A549 (cell line): ENCODE data around the gene HSF2BP. TPM values are rescaled to one million over a fixed set of nuclear protein-coding genes. Genes with fewer than 3 reads are reported as not detected.

Experiments
- ATAC-seq, 2 experiments: fragments of 200-7000 bp in 1 of 2; fragments of >200 bp in 1 of 2; cut with Nextera tagmentation in 1 of 2; cut with Tn5 transposase in 1 of 2; 3 replicates each; pipeline versions ENCODE4 v1.8.0 to v1.9.1; 2018 to 2020; ENCODE audit warnings: mild to moderate bottlenecking in 1 of 2, moderate library complexity in 1 of 2
- CTCF ChIA-PET: fragments of 300-600 bp; sonication (Branson Sonifier 250); formaldehyde crosslinking; extraction: SDS; loops from one replicate; lab custom pipeline; 2021; ENCODE audit warnings: antibody characterized with exemption, inconsistent platforms; lab: Yijun Ruan, JAX
- POLR2A ChIA-PET: fragments of 350-600 bp; formaldehyde crosslinking; extraction: SDS; loops from one replicate; lab custom pipeline; 2021; ENCODE audit warnings: antibody characterized with exemption, inconsistent platforms; lab: Yijun Ruan, JAX
- DNase-seq, 2 experiments: peaks; one replicate each; pipeline versions ENCODE4 v3.0.0 to v3.0.0-alpha.2; 2011 to 2016; ENCODE audit warnings: low read depth in 1 of 2, low spot score in 1 of 2
- FAIRE-seq: peaks from 2 replicates; lab custom pipeline; 2011; peaks lifted over from hg19 to GRCh38; lab: Jason Lieb, UNC
- H3K27ac ChIP-seq, 2 experiments: fragments of >200 bp; sonication (Bioruptor Twin); formaldehyde crosslinking; 3 replicates each; pipeline ENCODE4 v1.5.1; 2016 to 2017
- H3K4me1 ChIP-seq: fragments of >200 bp; sonication (Bioruptor Twin); formaldehyde crosslinking; 3 replicates; pipeline ENCODE4 v1.6.1; 2016
- H3K4me2 ChIP-seq: fragments of >200 bp; sonication (Bioruptor Twin); formaldehyde crosslinking; 3 replicates; pipeline ENCODE4 v1.6.1; 2016
- H3K4me3 ChIP-seq: fragments of >200 bp; sonication (Bioruptor Twin); formaldehyde crosslinking; 3 replicates; pipeline ENCODE4 v1.5.1; 2016
- H3K9me3 ChIP-seq: fragments of >200 bp; sonication (Bioruptor Twin); formaldehyde crosslinking; 3 replicates; pipeline ENCODE4 v1.6.1; 2016
- BHLHE40 ChIP-seq: IDR thresholded peaks from 2 replicates; pipeline ENCODE4 v1.6.1; 2012; ENCODE audit warnings: low read depth, low read length, inconsistent platforms
- CBX8 ChIP-seq: fragments of 200-600 bp; sonication (generic); IDR thresholded peaks from 2 replicates; pipeline ENCODE4 v1.6.1; 2016
- EHF ChIP-seq: fragments of 250-450 bp; sonication (Bioruptor Pico); IDR thresholded peaks from 2 replicates; pipeline ENCODE4 v1.5.0; 2020; ENCODE audit warnings: mild to moderate bottlenecking
- ESRRA ChIP-seq: fragments of 150-350 bp; IDR thresholded peaks from 2 replicates; pipeline ENCODE4 v1.6.1; 2014; ENCODE audit warnings: mild to moderate bottlenecking, low read length, borderline replicate concordance
- HDAC2 ChIP-seq: fragments of 200-600 bp; sonication (generic); IDR thresholded peaks from 2 replicates; pipeline ENCODE4 v1.6.1; 2016
- JUN ChIP-seq, 2 experiments: fragments of >200 bp; sonication (Bioruptor Twin); formaldehyde crosslinking; IDR thresholded peaks; 2 replicates in 1 of 2; 3 replicates in 1 of 2; pipeline ENCODE4 v1.6.1; 2016 to 2017
- KDM1A ChIP-seq: fragments of 200-600 bp; sonication (generic); IDR thresholded peaks from 2 replicates; pipeline ENCODE4 v1.6.1; 2016; ENCODE audit warnings: low read depth, mild to moderate bottlenecking
- NFE2L2 ChIP-seq: fragments of 150-350 bp; conservative IDR thresholded peaks from 2 replicates; pipeline ENCODE4 v1.6.1; 2014; ENCODE audit warnings: low read length
- NPAS2 ChIP-seq: fragments of 250-450 bp; sonication (Bioruptor Pico); IDR thresholded peaks from 2 replicates; pipeline ENCODE4 v1.8.0; 2022; ENCODE audit warnings: mild to moderate bottlenecking, moderate library complexity, borderline replicate concordance
- RARB ChIP-seq: fragments of 250-450 bp; sonication (Bioruptor Pico); IDR thresholded peaks from 2 replicates; pipeline ENCODE4 v1.8.0; 2021; ENCODE audit warnings: mild to moderate bottlenecking, moderate library complexity
- SREBF2 ChIP-seq: fragments of 450-650 bp; IDR thresholded peaks from 2 replicates; pipeline ENCODE4 v1.6.1; 2014; ENCODE audit warnings: mild to moderate bottlenecking, moderate library complexity
- TFCP2L1 ChIP-seq: fragments of 250-450 bp; sonication (Bioruptor Pico); IDR thresholded peaks from 2 replicates; pipeline ENCODE4 v1.5.0; 2021; ENCODE audit warnings: mild to moderate bottlenecking
- TP53 ChIP-seq: fragments of 250-450 bp; sonication (Bioruptor Pico); IDR thresholded peaks from 2 replicates; pipeline ENCODE4 v1.5.0; 2021; ENCODE audit warnings: mild to moderate bottlenecking, moderate library complexity
- ZC3H11A ChIP-seq: fragments of 450-650 bp; IDR thresholded peaks from 2 replicates; pipeline ENCODE4 v1.6.1; 2014; ENCODE audit warnings: antibody characterized with exemption, mild to moderate bottlenecking
- WGBS: methylation state at CpG from one replicate; pipeline ENCODE4 v1.1.6; 2017; ENCODE audit errors: missing lambda C conversion rate; 5-methylcytosine and 5-hydroxymethylcytosine counted together
- polyA plus RNA-seq, 4 experiments: library from polyadenylated mRNA; depleted of rRNA in 3 of 4; stranded (reverse); fragments of >200 nt; fragmentation: RNase III in 1 of 4; extraction: RNeasy Plus Mini Kit Qiagen cat#74134 plus additional on column Dnase treatment in 1 of 4; gene quantifications; 2 replicates in 3 of 4; 3 replicates in 1 of 4; pipeline ENCODE4 v1.2.3, GENCODE V29; 2011 to 2017
- TF ChIP-seq, protein P1 (sequence below): fragments of >200 bp; sonication (Bioruptor Twin); formaldehyde crosslinking; IDR thresholded peaks from 3 replicates; pipeline ENCODE4 v1.5.1; 2016
- TF ChIP-seq, protein P2 (sequence below): IDR thresholded peaks from 2 replicates; pipeline ENCODE4 v1.6.1; 2012; ENCODE audit warnings: low read depth, borderline replicate concordance
- TF ChIP-seq, protein P3 (sequence below): fragments of >200 bp; sonication (Bioruptor Twin); formaldehyde crosslinking; IDR thresholded peaks from 2 replicates; pipeline ENCODE4 v1.6.1; 2016

The HSF2BP gene
- polyA plus RNA-seq, 2 of the 4 experiments (the other 2 are of a cell fraction), result 1.7 to 3.1 TPM

DNA sequence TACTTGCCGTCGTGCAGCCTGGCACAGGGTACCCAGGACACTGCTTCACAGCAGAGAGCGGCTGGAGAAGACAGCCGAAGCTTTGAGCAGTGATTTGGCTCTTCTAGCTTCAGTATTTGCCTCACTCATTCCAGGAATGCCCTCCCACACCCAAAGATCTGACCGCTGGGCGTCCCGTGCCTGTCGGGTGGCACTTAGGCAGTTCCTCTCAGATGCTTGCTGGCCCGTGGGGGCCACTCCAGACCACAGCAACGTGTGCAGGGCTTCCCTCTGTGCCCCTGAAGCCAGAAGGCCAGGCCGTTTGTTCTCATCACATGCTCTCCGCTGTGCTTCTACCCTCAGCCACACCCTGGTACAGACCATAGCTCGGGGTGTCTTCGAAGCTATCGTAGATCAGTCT is 17.1 kb upstream of the HSF2BP start:
- WGBS, result 96% methylated on average over 9 of the region's 15 CpGs
- H3K4me2 ChIP-seq, result no peak overlapping the region
- no peaks in the 10 kb centered on the region for H3K9me3 ChIP-seq
- no peaks in the 10 kb centered on the region for H3K4me1 ChIP-seq
- no peak for TF ChIP-seq EHF (CRISPR knock-in tag)
- no peak for TF ChIP-seq ESRRA
- no peak for TF ChIP-seq SREBF2
- TF ChIP-seq KDM1A, result no peak
- TF ChIP-seq, protein P1, sequence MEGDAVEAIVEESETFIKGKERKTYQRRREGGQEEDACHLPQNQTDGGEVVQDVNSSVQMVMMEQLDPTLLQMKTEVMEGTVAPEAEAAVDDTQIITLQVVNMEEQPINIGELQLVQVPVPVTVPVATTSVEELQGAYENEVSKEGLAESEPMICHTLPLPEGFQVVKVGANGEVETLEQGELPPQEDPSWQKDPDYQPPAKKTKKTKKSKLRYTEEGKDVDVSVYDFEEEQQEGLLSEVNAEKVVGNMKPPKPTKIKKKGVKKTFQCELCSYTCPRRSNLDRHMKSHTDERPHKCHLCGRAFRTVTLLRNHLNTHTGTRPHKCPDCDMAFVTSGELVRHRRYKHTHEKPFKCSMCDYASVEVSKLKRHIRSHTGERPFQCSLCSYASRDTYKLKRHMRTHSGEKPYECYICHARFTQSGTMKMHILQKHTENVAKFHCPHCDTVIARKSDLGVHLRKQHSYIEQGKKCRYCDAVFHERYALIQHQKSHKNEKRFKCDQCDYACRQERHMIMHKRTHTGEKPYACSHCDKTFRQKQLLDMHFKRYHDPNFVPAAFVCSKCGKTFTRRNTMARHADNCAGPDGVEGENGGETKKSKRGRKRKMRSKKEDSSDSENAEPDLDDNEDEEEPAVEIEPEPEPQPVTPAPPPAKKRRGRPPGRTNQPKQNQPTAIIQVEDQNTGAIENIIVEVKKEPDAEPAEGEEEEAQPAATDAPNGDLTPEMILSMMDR, result no peak
- TF ChIP-seq, protein P2, sequence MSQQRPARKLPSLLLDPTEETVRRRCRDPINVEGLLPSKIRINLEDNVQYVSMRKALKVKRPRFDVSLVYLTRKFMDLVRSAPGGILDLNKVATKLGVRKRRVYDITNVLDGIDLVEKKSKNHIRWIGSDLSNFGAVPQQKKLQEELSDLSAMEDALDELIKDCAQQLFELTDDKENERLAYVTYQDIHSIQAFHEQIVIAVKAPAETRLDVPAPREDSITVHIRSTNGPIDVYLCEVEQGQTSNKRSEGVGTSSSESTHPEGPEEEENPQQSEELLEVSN, result no peak
- TF ChIP-seq, protein P3, sequence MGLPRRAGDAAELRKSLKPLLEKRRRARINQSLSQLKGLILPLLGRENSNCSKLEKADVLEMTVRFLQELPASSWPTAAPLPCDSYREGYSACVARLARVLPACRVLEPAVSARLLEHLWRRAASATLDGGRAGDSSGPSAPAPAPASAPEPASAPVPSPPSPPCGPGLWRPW, result no peak
- TF ChIP-seq ZC3H11A, result no peak
- POLR2A ChIA-PET, result no interaction called here
- no peak for FAIRE-seq
- no peak overlapping the region for H3K4me3 ChIP-seq
- CTCF ChIA-PET, result no interaction called here
- DNase-seq, result no peak
- H3K27ac ChIP-seq, result no peak overlapping the region
- no peak for ATAC-seq

DNA sequence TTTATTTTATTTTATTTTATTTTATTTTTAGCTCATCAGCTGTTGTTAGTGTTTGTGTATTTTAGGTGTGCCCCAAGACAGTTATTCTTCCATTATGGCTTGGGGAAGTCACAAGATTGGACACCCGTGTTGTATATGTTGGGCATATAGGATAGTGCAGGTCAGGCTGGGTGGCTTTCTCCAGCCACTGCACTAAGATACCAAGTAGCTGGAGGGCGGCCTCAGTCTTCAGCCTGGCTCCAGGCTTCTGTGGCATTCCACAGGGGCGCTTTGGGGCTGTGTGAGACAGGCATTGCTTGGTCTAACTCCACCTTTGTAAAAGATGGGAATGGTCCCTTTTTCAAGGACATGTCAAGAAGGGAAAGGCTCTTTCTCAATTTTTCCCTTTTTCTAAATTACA is 16.6 kb upstream of the HSF2BP start:
- FAIRE-seq (no peak), ATAC-seq (no peak), DNase-seq (no peak)
- Histone ChIP-seq H3K9me3 (no peaks in the 10 kb centered on the region), H3K4me3 (no peak overlapping the region), H3K27ac (no peak overlapping the region), H3K4me1 (no peaks in the 10 kb centered on the region), H3K4me2 (no peak overlapping the region)
- POLR2A ChIA-PET, result no interaction called here
- WGBS, result 91% methylated on average over 3 of the region's 3 CpGs
- TF ChIP-seq SREBF2 (no peak), CBX8 (no peak), BHLHE40 (no peak)
- CTCF ChIA-PET, result interaction anchor here (0.9 kb wide), 1 partner anchor 30 kb away, joined by 3 read pairs; no protein-coding TSS in a partner anchor

DNA sequence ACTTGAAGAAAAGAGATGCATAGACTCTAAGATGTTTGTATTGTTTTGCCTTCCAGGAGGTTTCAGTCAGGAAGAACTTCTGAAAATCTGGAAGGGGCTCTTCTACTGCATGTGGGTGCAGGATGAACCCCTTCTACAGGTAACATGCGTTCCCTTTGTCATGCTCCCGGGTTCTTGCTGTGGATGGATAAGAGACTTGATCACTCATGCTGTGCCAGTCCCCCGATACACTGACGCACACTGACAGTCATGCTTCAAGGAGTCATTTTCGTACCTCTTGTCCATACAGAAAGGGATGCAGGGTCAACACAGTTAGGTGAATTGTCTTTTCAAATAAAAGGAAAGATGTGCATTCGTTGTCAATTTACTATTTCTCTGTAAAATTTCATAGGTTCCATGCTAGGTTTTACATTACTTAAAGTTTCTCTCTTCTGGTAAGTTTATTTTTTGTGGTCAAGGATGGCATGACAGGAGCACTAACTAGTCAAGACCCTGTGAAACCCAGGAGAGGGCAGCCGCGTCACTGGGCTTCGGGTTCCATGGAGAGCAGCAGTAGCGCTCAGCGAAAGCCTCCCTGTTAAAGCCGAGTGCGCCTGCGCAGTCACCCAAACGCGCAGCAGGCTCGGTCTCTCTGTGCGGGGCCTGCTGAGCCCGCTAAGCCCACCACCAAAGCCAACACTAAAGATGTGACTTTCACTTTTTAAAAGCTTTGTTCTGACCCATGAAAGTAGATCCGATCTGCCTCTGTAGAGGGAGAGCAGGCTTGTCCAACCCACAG is 10.7 kb upstream of the HSF2BP start:
- FAIRE-seq, result no peak
- POLR2A ChIA-PET, result no interaction called here
- Histone ChIP-seq H3K27ac (no peak overlapping the region), H3K4me1 (peaks cover 7% of the 10 kb centered on the region; the same call in 1 of the 3 replicates), H3K4me2 (no peak overlapping the region), H3K4me3 (no peak overlapping the region), H3K9me3 (peaks cover 2% of the 10 kb centered on the region; the same call in 1 of the 3 replicates)
- TF ChIP-seq NPAS2 (CRISPR knock-in tag) (no peak), HDAC2 (no peak), TFCP2L1 (CRISPR knock-in tag) (no peak), JUN (IDR thresholded peaks at IDR 0.05) (no peak), NFE2L2 (no peak), BHLHE40 (no peak), RARB (CRISPR knock-in tag) (no peak), TP53 (CRISPR knock-in tag) (no peak)
- CTCF ChIA-PET, result no interaction called here
- DNase-seq, result no peak
- ATAC-seq, result no peak
- 90% methylated on average over 20 of the region's 20 CpGs for WGBS
